H1 (cell line): ENCODE results near the gene DOHH. TPM values are rescaled to one million over a fixed set of nuclear protein-coding genes. Genes with fewer than 3 reads are reported as not detected.

ENCODE experiments used
- CTCF ChIA-PET: fragments of 300-600 bp; sonication (Branson Sonifier 250); formaldehyde crosslinking; loops from one replicate; lab custom pipeline; 2021; ENCODE audit not compliant: partially characterized antibody; lab: Charles Lee
- POLR2A ChIA-PET: fragments of 300-600 bp; sonication (Branson Sonifier 250); formaldehyde crosslinking; loops from one replicate; lab custom pipeline; 2021; ENCODE audit warnings: inconsistent platforms; ENCODE audit not compliant: partially characterized antibody; lab: Charles Lee
- DNase-seq, 2 experiments: peaks; one replicate each; pipeline versions ENCODE4 v3.0.0 to v3.0.0-alpha.2; 2010 to 2022; ENCODE audit warnings: low spot score in 2 of 2, low read depth in 1 of 2, mixed read lengths in 1 of 2
- FAIRE-seq: peaks from 2 replicates; lab custom pipeline; 2011; peaks lifted over from hg19 to GRCh38; lab: Jason Lieb, UNC
- H2AFZ ChIP-seq: 2 replicates; pipeline ENCODE4 v1.8.1; 2012; ENCODE audit warnings: low read length, inconsistent platforms
- H2AK5ac ChIP-seq: 2 replicates; pipeline ENCODE4 v1.6.1; 2013; ENCODE audit warnings: low read depth, low read length
- H2BK120ac ChIP-seq: replicated peaks from 2 replicates; pipeline ENCODE3; 2013; ENCODE audit warnings: low read depth, low read length, inconsistent platforms
- H2BK12ac ChIP-seq: 2 replicates; pipeline ENCODE4 v1.6.1; 2013; ENCODE audit warnings: low read depth, low read length
- H2BK15ac ChIP-seq: 2 replicates; pipeline ENCODE4 v1.6.1; 2013; ENCODE audit warnings: low read length
- H2BK20ac ChIP-seq: 2 replicates; pipeline ENCODE4 v1.6.1; 2013; ENCODE audit warnings: low read length
- H2BK5ac ChIP-seq: 2 replicates; pipeline ENCODE4 v1.6.1; 2013; ENCODE audit warnings: low read depth, low read length
- H3K14ac ChIP-seq: 2 replicates; pipeline ENCODE4 v1.6.1; 2013; ENCODE audit warnings: inconsistent platforms; ENCODE audit not compliant: insufficient read length
- H3K18ac ChIP-seq: 2 replicates; pipeline ENCODE4 v1.6.1; 2013; ENCODE audit warnings: low read length; ENCODE audit errors: extremely low read depth
- H3K23ac ChIP-seq: 2 replicates; pipeline ENCODE4 v1.6.1; 2013; ENCODE audit warnings: inconsistent platforms; ENCODE audit not compliant: insufficient read length
- H3K23me2 ChIP-seq: 2 replicates; pipeline ENCODE4 v1.6.1; 2013; ENCODE audit warnings: low read depth, low read length
- H3K27ac ChIP-seq: 2 replicates; pipeline ENCODE4 v1.6.1; 2011; ENCODE audit warnings: low read depth, low read length, inconsistent platforms
- H3K27me3 ChIP-seq, 4 experiments: replicated peaks in 1 of 4; 1 replicate in 1 of 4; 2 replicates in 3 of 4; pipeline versions ENCODE4 v1.6.1 to v1.8.1; 2011 to 2013; ENCODE audit warnings: low read length in 3 of 4, mild to moderate bottlenecking in 3 of 4, inconsistent platforms in 2 of 4, mixed read lengths in 2 of 4, moderate library complexity in 1 of 4; ENCODE audit not compliant: control insufficient read depth in 3 of 4, insufficient read depth in 3 of 4; ENCODE audit errors: extremely low read depth in 1 of 4
- H3K36me3 ChIP-seq, 4 experiments: 2 replicates each; pipeline versions ENCODE4 v1.6.1 to v1.8.1; 2011 to 2013; ENCODE audit warnings: mild to moderate bottlenecking in 4 of 4, low read length in 3 of 4, moderate library complexity in 2 of 4, control low read depth in 1 of 4, inconsistent platforms in 1 of 4; ENCODE audit not compliant: insufficient read depth in 4 of 4, control insufficient read depth in 2 of 4
- H3K4ac ChIP-seq: replicated peaks from 2 replicates; pipeline ENCODE3; 2013; ENCODE audit warnings: low read length, low read depth, mixed read lengths, inconsistent platforms; ENCODE audit not compliant: insufficient read length
- H3K4me1 ChIP-seq, 4 experiments: replicated peaks in 1 of 4; 1 replicate in 1 of 4; 2 replicates in 3 of 4; pipeline versions ENCODE4 v1.6.1 to v1.8.1; 2011 to 2013; ENCODE audit warnings: low read length in 3 of 4, inconsistent platforms in 2 of 4, mixed read lengths in 1 of 4; ENCODE audit not compliant: insufficient read depth in 4 of 4, control insufficient read depth in 3 of 4
- H3K4me2 ChIP-seq, 2 experiments: 2 replicates each; pipeline versions ENCODE4 v1.6.1 to v1.8.1; 2011 to 2013; ENCODE audit warnings: low read depth in 2 of 2, low read length in 2 of 2, control low read depth in 1 of 2, inconsistent platforms in 1 of 2, mild to moderate bottlenecking in 1 of 2; ENCODE audit not compliant: insufficient read depth in 1 of 2
- H3K4me3 ChIP-seq, 4 experiments: fragments of 200-600, 300-600 bp in 1 of 4; sonication (generic), shearing (Covaris generic), sonication (Bioruptor Twin) in 1 of 4; 2 replicates each; pipeline versions ENCODE4 v1.5.1 to v1.8.1; 2011 to 2016; ENCODE audit warnings: low read length in 4 of 4, low read depth in 3 of 4, control low read depth in 2 of 4, inconsistent platforms in 2 of 4, mild to moderate bottlenecking in 2 of 4, mixed read lengths in 1 of 4, moderate library complexity in 1 of 4; ENCODE audit not compliant: insufficient read depth in 2 of 4; ENCODE audit errors: extremely low read depth in 1 of 4
- H3K56ac ChIP-seq: replicated peaks from 2 replicates; pipeline ENCODE3; 2013; ENCODE audit warnings: low read depth, mild to moderate bottlenecking, mixed read lengths, low read length, inconsistent platforms; ENCODE audit not compliant: insufficient read length
- H3K79me1 ChIP-seq: 2 replicates; pipeline ENCODE4 v1.6.1; 2013; ENCODE audit warnings: low read depth, low read length, control low read depth
- H3K79me2 ChIP-seq, 2 experiments: 2 replicates each; pipeline versions ENCODE4 v1.6.1 to v1.8.1; 2012 to 2013; ENCODE audit warnings: low read length in 2 of 2, mild to moderate bottlenecking in 2 of 2, inconsistent platforms in 1 of 2; ENCODE audit not compliant: insufficient read depth in 2 of 2, control insufficient read depth in 1 of 2
- H3K9ac ChIP-seq, 4 experiments: replicated peaks in 1 of 4; 1 replicate in 1 of 4; 2 replicates in 3 of 4; pipeline versions ENCODE4 v1.6.1 to v1.8.1; 2011 to 2013; ENCODE audit warnings: low read depth in 3 of 4, low read length in 3 of 4, control low read depth in 2 of 4, mild to moderate bottlenecking in 2 of 4, moderate library complexity in 2 of 4, inconsistent platforms in 1 of 4; ENCODE audit errors: extremely low read depth in 1 of 4
- H3K9me3 ChIP-seq, 2 experiments: 2 replicates each; pipeline versions ENCODE4 v1.6.1 to v1.8.1; 2012 to 2013; ENCODE audit warnings: mild to moderate bottlenecking in 2 of 2, moderate library complexity in 2 of 2, control low read depth in 1 of 2, inconsistent platforms in 1 of 2, low read depth in 1 of 2, low read length in 1 of 2, mixed read lengths in 1 of 2; ENCODE audit not compliant: insufficient read depth in 2 of 2
- H4K20me1 ChIP-seq, 2 experiments: replicated peaks in 1 of 2; 2 replicates each; pipeline versions ENCODE3 to v1.8.1; 2011 to 2013; ENCODE audit warnings: inconsistent platforms in 2 of 2, low read length in 2 of 2, mild to moderate bottlenecking in 1 of 2; ENCODE audit not compliant: insufficient read depth in 2 of 2, control insufficient read depth in 1 of 2
- H4K5ac ChIP-seq: 2 replicates; pipeline ENCODE4 v1.6.1; 2013; ENCODE audit warnings: low read length, low read depth, mixed read lengths, inconsistent platforms; ENCODE audit not compliant: insufficient read length
- H4K8ac ChIP-seq: 2 replicates; pipeline ENCODE4 v1.8.0; 2013; ENCODE audit warnings: mild to moderate bottlenecking, moderate library complexity, low read length, inconsistent platforms; ENCODE audit not compliant: insufficient read depth; ENCODE audit errors: extremely low read depth
- H4K91ac ChIP-seq: replicated peaks from 2 replicates; pipeline ENCODE3; 2013; ENCODE audit warnings: low read length, mixed read lengths, inconsistent platforms; ENCODE audit not compliant: insufficient read length
- ASH2L ChIP-seq: fragments of 200-600, 300-600 bp; sonication (generic); IDR thresholded peaks from one replicate; pipeline ENCODE4 v1.7.1; 2017; ENCODE audit warnings: low read length
- ATF2 ChIP-seq: IDR thresholded peaks from 2 replicates; pipeline ENCODE4 v1.6.1; 2012; ENCODE audit warnings: low read length, inconsistent platforms
- CBX5 ChIP-seq: fragments of 300-800, 300-1000 bp; sonication (generic); IDR thresholded peaks from 2 replicates; pipeline ENCODE4 v1.7.1; 2016; ENCODE audit warnings: antibody characterized with exemption, low read length, low read depth
- CHD2 ChIP-seq: IDR thresholded peaks from 2 replicates; pipeline ENCODE4 v1.6.1; 2012; ENCODE audit warnings: low read length, improper control_type of control experiment
- EGR1 ChIP-seq: IDR thresholded peaks from 2 replicates; pipeline ENCODE4 v1.6.1; 2011; ENCODE audit warnings: low read depth, low read length, borderline replicate concordance
- GABPA ChIP-seq: IDR thresholded peaks from 2 replicates; pipeline ENCODE4 v1.6.1; 2011; ENCODE audit warnings: mild to moderate bottlenecking, low read length, moderate library complexity, borderline replicate concordance; ENCODE audit not compliant: insufficient read depth
- GTF2F1 ChIP-seq: IDR thresholded peaks from 2 replicates; pipeline ENCODE4 v1.6.1; 2012; ENCODE audit warnings: low read depth, low read length, improper control_type of control experiment, borderline replicate concordance
- HDAC2 ChIP-seq, 2 experiments: fragments of 300-600 bp in 1 of 2; sonication (generic) in 1 of 2; IDR thresholded peaks; 2 replicates each; pipeline ENCODE4 v1.6.1; 2011 to 2012; ENCODE audit warnings: low read depth in 2 of 2, low read length in 2 of 2, mild to moderate bottlenecking in 2 of 2, moderate library complexity in 2 of 2, borderline replicate concordance in 1 of 2, inconsistent platforms in 1 of 2
- KDM1A ChIP-seq: fragments of 200-600, 300-600 bp; sonication (generic); IDR thresholded peaks from 2 replicates; pipeline ENCODE4 v1.7.1; 2016; ENCODE audit warnings: mild to moderate bottlenecking, low read length, borderline replicate concordance
- POLR2A ChIP-seq, 2 experiments: IDR thresholded peaks; 1 replicate in 1 of 2; 2 replicates in 1 of 2; pipeline ENCODE4 v1.6.1; 2011; ENCODE audit warnings: low read depth in 2 of 2, low read length in 2 of 2, mild to moderate bottlenecking in 2 of 2; ENCODE audit errors: control extremely low read depth in 1 of 2
- SIN3A ChIP-seq, 2 experiments: IDR thresholded peaks in 1 of 2; conservative IDR thresholded peaks in 1 of 2; 2 replicates each; pipeline ENCODE4 v1.6.1; 2011 to 2012; ENCODE audit warnings: low read length in 2 of 2, improper control_type of control experiment in 1 of 2, low read depth in 1 of 2, mild to moderate bottlenecking in 1 of 2
- TAF7 ChIP-seq: optimal IDR thresholded peaks from 2 replicates; pipeline ENCODE3; 2011; ENCODE audit warnings: low read depth, mild to moderate bottlenecking, inconsistent platforms, low read length, moderate library complexity, borderline replicate concordance
- WGBS, 2 experiments: shearing (Covaris generic) in 1 of 2; methylation state at CpG; one replicate each; pipeline versions ENCODE4 v1.1.6 to v1.1.7; 2013 to 2015; ENCODE audit warnings: low lambda C conversion rate in 2 of 2, mixed read lengths in 2 of 2, inconsistent platforms in 1 of 2, low coverage in 1 of 2, missing lambda C conversion rate in 1 of 2; ENCODE audit not compliant: insufficient replicate concordance in 2 of 2, insufficient coverage in 1 of 2, insufficient read length in 1 of 2; ENCODE audit errors: extremely low coverage in 1 of 2, missing lambda C conversion rate in 1 of 2; 5-methylcytosine and 5-hydroxymethylcytosine counted together
- polyA plus RNA-seq, 7 experiments: library from polyadenylated mRNA; depleted of rRNA in 3 of 7; stranded (reverse) in 5 of 7; unstranded in 2 of 7; fragments of >200 nt in 5 of 7; fragments of 200-250 nt in 2 of 7; gene quantifications; 1 replicate in 5 of 7; 2 replicates in 1 of 7; 4 replicates in 1 of 7; pipeline versions ENCODE4 v1.2.1 to v1.2.3, GENCODE V29; 2011 to 2013; ENCODE audit warnings: missing spikeins in 2 of 7, mixed read lengths in 2 of 7
- total RNA-seq: library from RNA; stranded (reverse); fragmentation: NEBNext Ultra II Directional; extraction: Animal tissue kit (Norgen Biotek cat#: 25700); gene quantifications from 2 replicates; pipeline ENCODE4 v1.2.1, GENCODE V29; 2021

DOHH gene
- total and polyA plus RNA-seq, 2 of the 8 experiments (the other 6 are each of a cell fraction or from before 2014, with no cell fraction given): 7.3 to 17.7 TPM

GRCh38 chr19:3465552-3465951, 34.9 kb downstream of the DOHH start:
- Histone ChIP-seq H3K79me2 (no peaks in the 10 kb centered on the region), H2AK5ac (no peak overlapping the region), H3K23ac (no peak overlapping the region), H4K8ac (no peak overlapping the region; the same call in 1 of the 2 replicates), H4K91ac (no peak overlapping the region), H3K36me3 (no peaks in the 10 kb centered on the region; a peak in 1 of 8 replicates), H2BK15ac (no peak overlapping the region), H3K14ac (no peak overlapping the region), H4K5ac (no peak overlapping the region), H3K56ac (no peak overlapping the region), H2BK5ac (no peak overlapping the region), H3K4ac (no peak overlapping the region), H3K27ac (no peak overlapping the region), H4K20me1 (peaks cover 0 to 4% of the 10 kb centered on the region in 2 experiments), H3K4me3 (no peak overlapping the region), H3K4me1 (peaks cover 0 to 5% (median 2%) of the 10 kb centered on the region in 4 experiments; a peak in 4 of 7 replicates), H2BK20ac (no peak overlapping the region), H3K18ac (no peak overlapping the region), H3K23me2 (peaks cover 5% of the 10 kb centered on the region; the same call in 1 of the 2 replicates), H2AFZ (no peak overlapping the region), H3K27me3 (peaks cover 21 to 51% (median 44%) of the 10 kb centered on the region in 4 experiments), H3K4me2 (peak overlapping the region; percentile 36 to 63; a peak in 3 of 4 replicates), H3K9me3 (peaks cover 6 to 10% of the 10 kb centered on the region in 2 experiments; a peak in 3 of 4 replicates), H2BK12ac (no peak overlapping the region), H3K9ac (no peak overlapping the region), H2BK120ac (no peak overlapping the region), H3K79me1 (no peaks in the 10 kb centered on the region)
- CTCF ChIA-PET: interaction anchor here (0.7 to 1.7 kb wide), 5 partner anchors 12 to 144 kb away, joined by 3 to 5 read pairs (median 3); no protein-coding TSS in a partner anchor
- 61% methylated on average over 3 of the region's 7 CpGs; no CpG with 5 or more reads in 1 of the 2 experiments for WGBS, 2 experiments
- DNase-seq: no peak
- FAIRE-seq: no peak
- POLR2A ChIA-PET: interaction anchor here (1.9 kb wide), 1 partner anchor 21 kb away, joined by 5 read pairs; no protein-coding TSS in a partner anchor
- no peak for TF ChIP-seq CBX5
- TF ChIP-seq EGR1: no peak
- no peak for TF ChIP-seq CHD2
- TF ChIP-seq GABPA: no peak
- TF ChIP-seq ATF2: no peak
- TF ChIP-seq ASH2L: no peak
- no peak for TF ChIP-seq TAF7
- no peak for TF ChIP-seq POLR2A (IDR thresholded peaks at IDR 0.05; ENCODE audit: control extremely low read depth in 1 of 2, low read depth in 2 of 2, low read length in 2 of 2)
- TF ChIP-seq SIN3A (conservative IDR thresholded peaks at IDR 0.05 in 1 of 2, IDR thresholded peaks at IDR 0.05 in 1 of 2; ENCODE audit: low read depth in 1 of 2, low read length in 2 of 2): no peak
- TF ChIP-seq KDM1A: no peak
- TF ChIP-seq GTF2F1: no peak
- TF ChIP-seq HDAC2 (IDR thresholded peaks at IDR 0.05; ENCODE audit: borderline replicate concordance in 1 of 2, low read depth in 2 of 2, low read length in 2 of 2): no peak
